ENCODE results near the gene ZNF423.

DNA sequence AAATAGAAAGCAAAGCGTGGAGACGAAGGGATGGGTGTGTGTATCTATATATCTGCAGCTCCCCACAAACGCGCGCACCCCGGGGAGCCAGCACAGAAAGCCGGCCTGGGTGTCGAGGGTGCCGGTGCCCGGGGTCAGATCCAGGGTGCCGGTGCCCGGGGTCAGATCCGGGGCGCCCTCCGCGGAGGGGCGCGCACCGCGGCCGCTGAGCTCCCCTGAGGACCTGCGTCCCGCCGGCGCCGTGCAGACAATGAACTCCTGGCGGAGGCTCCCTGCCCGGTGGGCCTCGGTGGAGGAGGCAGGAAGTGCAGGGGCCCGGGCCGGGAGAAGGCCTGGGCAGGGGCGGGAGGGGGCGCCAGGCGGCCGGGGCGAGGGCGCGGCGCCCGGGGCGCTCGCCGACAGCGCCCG lies 1.1 kb downstream of the ZNF423 start:
- TF ChIP-seq CHD2 (IDR thresholded peaks at IDR 0.05; ENCODE audit: low read length, partially characterized antibody) (no peak), NFIC (IDR thresholded peaks at IDR 0.05; ENCODE audit: borderline replicate concordance) (no peak), YY1 (IDR thresholded peaks at IDR 0.05; ENCODE audit: low read depth) (no peak), GABPA (IDR thresholded peaks at IDR 0.05; ENCODE audit: low read depth) (no peak)
- TF ChIP-seq, protein P1, sequence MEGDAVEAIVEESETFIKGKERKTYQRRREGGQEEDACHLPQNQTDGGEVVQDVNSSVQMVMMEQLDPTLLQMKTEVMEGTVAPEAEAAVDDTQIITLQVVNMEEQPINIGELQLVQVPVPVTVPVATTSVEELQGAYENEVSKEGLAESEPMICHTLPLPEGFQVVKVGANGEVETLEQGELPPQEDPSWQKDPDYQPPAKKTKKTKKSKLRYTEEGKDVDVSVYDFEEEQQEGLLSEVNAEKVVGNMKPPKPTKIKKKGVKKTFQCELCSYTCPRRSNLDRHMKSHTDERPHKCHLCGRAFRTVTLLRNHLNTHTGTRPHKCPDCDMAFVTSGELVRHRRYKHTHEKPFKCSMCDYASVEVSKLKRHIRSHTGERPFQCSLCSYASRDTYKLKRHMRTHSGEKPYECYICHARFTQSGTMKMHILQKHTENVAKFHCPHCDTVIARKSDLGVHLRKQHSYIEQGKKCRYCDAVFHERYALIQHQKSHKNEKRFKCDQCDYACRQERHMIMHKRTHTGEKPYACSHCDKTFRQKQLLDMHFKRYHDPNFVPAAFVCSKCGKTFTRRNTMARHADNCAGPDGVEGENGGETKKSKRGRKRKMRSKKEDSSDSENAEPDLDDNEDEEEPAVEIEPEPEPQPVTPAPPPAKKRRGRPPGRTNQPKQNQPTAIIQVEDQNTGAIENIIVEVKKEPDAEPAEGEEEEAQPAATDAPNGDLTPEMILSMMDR (IDR thresholded peaks at IDR 0.05), result no peak
- TF ChIP-seq, protein P2, sequence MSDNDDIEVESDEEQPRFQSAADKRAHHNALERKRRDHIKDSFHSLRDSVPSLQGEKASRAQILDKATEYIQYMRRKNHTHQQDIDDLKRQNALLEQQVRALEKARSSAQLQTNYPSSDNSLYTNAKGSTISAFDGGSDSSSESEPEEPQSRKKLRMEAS (IDR thresholded peaks at IDR 0.05; ENCODE audit: low read depth), result no peak
